Activated naive CD8-positive, alpha-beta T cell treated with anti-CD3 and anti-CD28 coated beads for 36 hours (primary cell): Measurements from ENCODE around the gene PBX1. TPM values are rescaled to one million over a fixed set of nuclear protein-coding genes. Genes with fewer than 3 reads are reported as not detected.

Experiments used
- DNase-seq: peaks from one replicate; pipeline ENCODE4 v3.0.0; 2021
- H3K27ac Mint-ChIP-seq: one replicate; pipeline ENCODE4 v1.8.0; 2022; ENCODE audit warnings: mild to moderate bottlenecking, moderate library complexity, mixed read lengths
- H3K27me3 Mint-ChIP-seq: one replicate; pipeline ENCODE4 v1.8.0; 2022; ENCODE audit warnings: mild to moderate bottlenecking, mixed read lengths
- H3K36me3 Mint-ChIP-seq: one replicate; pipeline ENCODE4 v1.8.0; 2021; ENCODE audit warnings: mild to moderate bottlenecking, mixed read lengths
- H3K4me1 Mint-ChIP-seq: one replicate; pipeline ENCODE4 v1.8.0; 2021; ENCODE audit warnings: mixed read lengths
- H3K4me3 Mint-ChIP-seq: one replicate; pipeline ENCODE4 v1.8.0; 2022; ENCODE audit warnings: mild to moderate bottlenecking, moderate library complexity, mixed read lengths
- H3K9me3 Mint-ChIP-seq: one replicate; pipeline ENCODE4 v1.8.0; 2022; ENCODE audit warnings: mixed read lengths
- total RNA-seq, 2 experiments: library from RNA; stranded (reverse); gene quantifications; one replicate each; pipeline ENCODE4 v1.2.3, GENCODE V29; 2021

The PBX1 gene
- total RNA-seq, 2 experiments from 2014 or later: 0.04 TPM; not detected in 1

GRCh38 chr1:164685266-164686035 lies 126.5 kb downstream of the PBX1 start:
- Mint-ChIP-seq H3K4me1 (no peaks in the 10 kb centered on the region), H3K36me3 (no peaks in the 10 kb centered on the region), H3K9me3 (no peaks in the 10 kb centered on the region), H3K27me3 (peaks cover 3% of the 10 kb centered on the region), H3K27ac (no peak overlapping the region), H3K4me3 (no peak overlapping the region)
- no peak for DNase-seq

GRCh38 chr1:164687777-164688176 lies 128.8 kb downstream of the PBX1 start:
- peaks cover 3% of the 10 kb centered on the region for H3K27me3 Mint-ChIP-seq
- no peak for DNase-seq
- H3K27ac Mint-ChIP-seq: no peak overlapping the region
- no peaks in the 10 kb centered on the region for H3K9me3 Mint-ChIP-seq
- H3K4me1 Mint-ChIP-seq: no peaks in the 10 kb centered on the region
- no peak overlapping the region for H3K4me3 Mint-ChIP-seq
- no peaks in the 10 kb centered on the region for H3K36me3 Mint-ChIP-seq

- Mint-ChIP-seq H3K4me3 (no peak overlapping the region), H3K9me3 (no peaks in the 10 kb centered on the region), H3K36me3 (no peaks in the 10 kb centered on the region), H3K27me3 (peaks cover 3% of the 10 kb centered on the region), H3K27ac (no peak overlapping the region), H3K4me1 (no peaks in the 10 kb centered on the region)
- no peak for DNase-seq
These were observed 129.8 kb downstream of the PBX1 start for GRCh38 chr1:164688791-164689190.

- no peaks in the 10 kb centered on the region for H3K27me3 Mint-ChIP-seq
- no peaks in the 10 kb centered on the region for H3K4me1 Mint-ChIP-seq
- no peak for DNase-seq
These were observed 130.9 kb downstream of the PBX1 start for GRCh38 chr1:164689672-164690511.

GRCh38 chr1:164692420-164692819 lies 133.4 kb downstream of the PBX1 start:
- H3K4me3 Mint-ChIP-seq: no peak overlapping the region
- no peak for DNase-seq
- H3K9me3 Mint-ChIP-seq: no peaks in the 10 kb centered on the region
- no peaks in the 10 kb centered on the region for H3K27me3 Mint-ChIP-seq
- no peaks in the 10 kb centered on the region for H3K4me1 Mint-ChIP-seq
- H3K36me3 Mint-ChIP-seq: no peaks in the 10 kb centered on the region
- H3K27ac Mint-ChIP-seq: no peak overlapping the region

More at GRCh38 chr1:164689672-164690511, 130.9 kb downstream of the PBX1 start:
- Mint-ChIP-seq H3K4me3 (no peak overlapping the region), H3K27ac (no peak overlapping the region), H3K36me3 (no peaks in the 10 kb centered on the region), H3K9me3 (no peaks in the 10 kb centered on the region)

- H3K4me3 Mint-ChIP-seq: no peak overlapping the region
- H3K27ac Mint-ChIP-seq: no peak overlapping the region
- H3K27me3 Mint-ChIP-seq: no peaks in the 10 kb centered on the region
- no peaks in the 10 kb centered on the region for H3K4me1 Mint-ChIP-seq
- no peak for DNase-seq
- no peaks in the 10 kb centered on the region for H3K9me3 Mint-ChIP-seq
- H3K36me3 Mint-ChIP-seq: no peaks in the 10 kb centered on the region
These were observed 134.8 kb downstream of the PBX1 start for GRCh38 chr1:164693564-164694359.

- H3K27ac Mint-ChIP-seq: no peak overlapping the region
- H3K9me3 Mint-ChIP-seq: no peaks in the 10 kb centered on the region
- H3K4me3 Mint-ChIP-seq: no peak overlapping the region
- H3K4me1 Mint-ChIP-seq: no peaks in the 10 kb centered on the region
- H3K27me3 Mint-ChIP-seq: no peaks in the 10 kb centered on the region
- DNase-seq: no peak
- H3K36me3 Mint-ChIP-seq: no peaks in the 10 kb centered on the region
These were observed 135.5 kb downstream of the PBX1 start for GRCh38 chr1:164694505-164694904.

GRCh38 chr1:164695956-164696665 lies 137.1 kb downstream of the PBX1 start:
- no peak for DNase-seq
- Mint-ChIP-seq H3K36me3 (no peaks in the 10 kb centered on the region), H3K4me1 (no peaks in the 10 kb centered on the region), H3K4me3 (no peak overlapping the region), H3K27ac (no peak overlapping the region), H3K27me3 (no peaks in the 10 kb centered on the region), H3K9me3 (no peaks in the 10 kb centered on the region)

- Mint-ChIP-seq H3K36me3 (no peaks in the 10 kb centered on the region), H3K4me3 (no peak overlapping the region)
These were observed 141.0 kb downstream of the PBX1 start for GRCh38 chr1:164699815-164700491.

GRCh38 chr1:164700683-164701082 lies 141.7 kb downstream of the PBX1 start:
- Mint-ChIP-seq H3K27ac (no peak overlapping the region), H3K4me3 (no peak overlapping the region), H3K4me1 (no peaks in the 10 kb centered on the region), H3K36me3 (no peaks in the 10 kb centered on the region), H3K27me3 (no peaks in the 10 kb centered on the region), H3K9me3 (no peaks in the 10 kb centered on the region)
- no peak for DNase-seq

More at GRCh38 chr1:164699815-164700491, 141.0 kb downstream of the PBX1 start:
- Mint-ChIP-seq H3K27ac (no peak overlapping the region), H3K4me1 (no peaks in the 10 kb centered on the region), H3K27me3 (no peaks in the 10 kb centered on the region), H3K9me3 (no peaks in the 10 kb centered on the region)
- DNase-seq: no peak

- Mint-ChIP-seq H3K36me3 (no peaks in the 10 kb centered on the region), H3K27ac (no peak overlapping the region), H3K4me3 (no peak overlapping the region), H3K27me3 (no peaks in the 10 kb centered on the region), H3K9me3 (no peaks in the 10 kb centered on the region), H3K4me1 (no peaks in the 10 kb centered on the region)
- DNase-seq: no peak
These were observed 142.3 kb downstream of the PBX1 start for GRCh38 chr1:164701189-164701761.

GRCh38 chr1:164702216-164702615 lies 143.2 kb downstream of the PBX1 start:
- no peak for DNase-seq
- no peaks in the 10 kb centered on the region for H3K36me3 Mint-ChIP-seq
- H3K4me3 Mint-ChIP-seq: no peak overlapping the region
- H3K27ac Mint-ChIP-seq: no peak overlapping the region
- no peaks in the 10 kb centered on the region for H3K27me3 Mint-ChIP-seq
- H3K9me3 Mint-ChIP-seq: no peaks in the 10 kb centered on the region
- H3K4me1 Mint-ChIP-seq: no peaks in the 10 kb centered on the region

GRCh38 chr1:164702664-164703063 lies 143.7 kb downstream of the PBX1 start:
- Mint-ChIP-seq H3K27ac (no peak overlapping the region), H3K27me3 (no peaks in the 10 kb centered on the region), H3K9me3 (no peaks in the 10 kb centered on the region), H3K36me3 (no peaks in the 10 kb centered on the region), H3K4me3 (no peak overlapping the region), H3K4me1 (no peaks in the 10 kb centered on the region)
- no peak for DNase-seq

- no peak for DNase-seq
- H3K4me3 Mint-ChIP-seq: no peak overlapping the region
- no peaks in the 10 kb centered on the region for H3K27me3 Mint-ChIP-seq
- no peaks in the 10 kb centered on the region for H3K4me1 Mint-ChIP-seq
- H3K36me3 Mint-ChIP-seq: no peaks in the 10 kb centered on the region
- H3K27ac Mint-ChIP-seq: no peak overlapping the region
- H3K9me3 Mint-ChIP-seq: no peaks in the 10 kb centered on the region
These were observed 144.5 kb downstream of the PBX1 start for GRCh38 chr1:164703463-164703862.
